ENCODE data around the gene NRROS. TPM values are rescaled to one million over a fixed set of nuclear protein-coding genes. Genes with fewer than 3 reads are reported as not detected.
"Not testable (repeated sequence)": the region's sequence is repeated elsewhere in the genome, so short reads cannot be mapped to it uniquely, and the experiment has no call there.

The NRROS gene
- total RNA-seq, 4 donors from 2014 or later: 0.95 to 4.5 (median 1.5) TPM

DNA sequence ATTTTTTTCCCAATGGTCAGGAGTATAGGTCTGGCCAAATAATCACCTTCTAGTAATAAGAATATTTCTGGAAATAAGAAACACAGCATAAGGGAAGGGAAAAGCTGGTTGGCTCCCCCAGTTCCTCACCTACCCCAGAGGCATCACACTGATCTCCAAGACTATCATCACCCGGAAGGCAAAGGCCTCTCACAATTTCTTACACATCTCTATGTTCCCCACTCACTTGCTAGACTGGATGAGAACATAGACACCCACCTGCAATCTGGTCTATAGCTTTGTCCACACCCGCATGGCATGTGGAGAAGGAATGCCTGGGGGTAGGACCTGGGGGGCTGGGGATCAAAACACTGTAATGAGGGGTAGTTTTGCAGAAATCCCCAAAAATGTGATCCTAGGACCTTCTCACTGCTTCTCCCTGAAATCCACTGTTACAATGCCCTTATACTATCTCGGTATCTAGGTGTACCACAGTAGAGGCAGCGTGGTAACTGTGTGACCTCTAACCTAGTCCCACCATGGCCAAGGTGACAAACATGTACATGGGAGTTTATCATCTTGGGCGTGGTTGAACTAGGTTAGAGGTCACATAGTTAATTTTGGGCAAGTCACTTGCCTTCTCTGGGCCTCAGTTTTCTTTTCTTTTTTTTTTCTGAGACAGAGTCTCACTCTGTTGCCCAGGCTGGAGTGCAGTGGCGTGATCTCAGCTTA, 29.5 kb upstream of the NRROS start:
- no peak overlapping the region for H3K27ac ChIP-seq
- no peaks in the 10 kb centered on the region for H3K9me3 ChIP-seq
- no peak overlapping the region for H3K4me3 ChIP-seq
- no peak for DNase-seq (ENCODE audit: low spot score in 2 of 2)
- TF ChIP-seq POLR2AphosphoS5 (IDR thresholded peaks at IDR 0.05) (no peak), EP300 (IDR thresholded peaks at IDR 0.05) (no peak), POLR2A (IDR thresholded peaks at IDR 0.05) (no peak)
- TF ChIP-seq, protein P1, sequence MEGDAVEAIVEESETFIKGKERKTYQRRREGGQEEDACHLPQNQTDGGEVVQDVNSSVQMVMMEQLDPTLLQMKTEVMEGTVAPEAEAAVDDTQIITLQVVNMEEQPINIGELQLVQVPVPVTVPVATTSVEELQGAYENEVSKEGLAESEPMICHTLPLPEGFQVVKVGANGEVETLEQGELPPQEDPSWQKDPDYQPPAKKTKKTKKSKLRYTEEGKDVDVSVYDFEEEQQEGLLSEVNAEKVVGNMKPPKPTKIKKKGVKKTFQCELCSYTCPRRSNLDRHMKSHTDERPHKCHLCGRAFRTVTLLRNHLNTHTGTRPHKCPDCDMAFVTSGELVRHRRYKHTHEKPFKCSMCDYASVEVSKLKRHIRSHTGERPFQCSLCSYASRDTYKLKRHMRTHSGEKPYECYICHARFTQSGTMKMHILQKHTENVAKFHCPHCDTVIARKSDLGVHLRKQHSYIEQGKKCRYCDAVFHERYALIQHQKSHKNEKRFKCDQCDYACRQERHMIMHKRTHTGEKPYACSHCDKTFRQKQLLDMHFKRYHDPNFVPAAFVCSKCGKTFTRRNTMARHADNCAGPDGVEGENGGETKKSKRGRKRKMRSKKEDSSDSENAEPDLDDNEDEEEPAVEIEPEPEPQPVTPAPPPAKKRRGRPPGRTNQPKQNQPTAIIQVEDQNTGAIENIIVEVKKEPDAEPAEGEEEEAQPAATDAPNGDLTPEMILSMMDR (IDR thresholded peaks at IDR 0.05): no peak
- WGBS: 74% methylated on average over 6 of the region's 6 CpGs
- H3K36me3 ChIP-seq: no peaks in the 10 kb centered on the region
- peaks cover 16% of the 10 kb centered on the region for H3K4me1 ChIP-seq
- H3K27me3 ChIP-seq: no peaks in the 10 kb centered on the region

DNA sequence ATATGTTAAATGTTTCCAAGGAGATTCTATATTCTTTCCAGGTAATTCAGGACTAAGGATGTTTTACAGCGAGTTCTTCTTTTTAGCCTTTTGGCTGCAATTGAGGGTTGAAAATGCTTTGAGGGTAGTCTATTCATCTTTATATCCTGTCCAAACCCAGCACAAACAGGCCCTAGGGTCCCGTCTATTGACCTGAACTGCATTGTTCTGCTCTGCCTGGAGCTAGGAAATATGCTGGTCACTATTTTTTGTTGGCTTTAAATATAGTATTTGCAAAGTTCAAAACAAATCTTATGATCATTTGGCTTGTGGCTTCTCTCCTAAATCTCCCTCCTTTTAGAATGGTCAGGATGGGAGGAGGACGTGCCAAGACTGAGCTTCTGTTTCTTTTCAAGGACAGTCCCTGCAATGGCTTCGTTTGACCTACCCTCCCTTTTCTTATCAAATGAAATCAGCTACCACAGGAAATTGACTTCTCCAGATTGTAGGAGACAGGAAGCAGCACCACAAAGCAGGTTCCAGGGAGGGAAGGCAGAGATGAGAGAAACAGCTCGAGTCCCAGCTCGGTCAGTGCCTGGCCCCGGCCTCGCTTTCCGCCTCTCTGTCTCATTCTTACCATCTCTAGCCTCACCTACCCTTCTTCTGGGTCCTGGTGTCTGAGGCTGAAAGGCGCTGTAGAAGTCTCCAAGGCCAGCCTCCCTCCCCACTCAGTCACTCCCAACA, 27.6 kb upstream of the NRROS start:
- 68% methylated on average over 10 of the region's 10 CpGs for WGBS
- H3K27ac ChIP-seq: peak overlapping the region; percentile 48
- H3K36me3 ChIP-seq: no peaks in the 10 kb centered on the region
- H3K9me3 ChIP-seq: no peaks in the 10 kb centered on the region
- no peak overlapping the region for H3K4me3 ChIP-seq
- TF ChIP-seq POLR2A (IDR thresholded peaks at IDR 0.05): no peak
- TF ChIP-seq POLR2AphosphoS5 (IDR thresholded peaks at IDR 0.05): no peak
- TF ChIP-seq, protein P1 (IDR thresholded peaks at IDR 0.05): no peak
- no peak for TF ChIP-seq EP300 (IDR thresholded peaks at IDR 0.05)
- H3K4me1 ChIP-seq: peaks cover 16% of the 10 kb centered on the region
- H3K27me3 ChIP-seq: no peaks in the 10 kb centered on the region
- DNase-seq (ENCODE audit: low spot score in 2 of 2): no peak

DNA sequence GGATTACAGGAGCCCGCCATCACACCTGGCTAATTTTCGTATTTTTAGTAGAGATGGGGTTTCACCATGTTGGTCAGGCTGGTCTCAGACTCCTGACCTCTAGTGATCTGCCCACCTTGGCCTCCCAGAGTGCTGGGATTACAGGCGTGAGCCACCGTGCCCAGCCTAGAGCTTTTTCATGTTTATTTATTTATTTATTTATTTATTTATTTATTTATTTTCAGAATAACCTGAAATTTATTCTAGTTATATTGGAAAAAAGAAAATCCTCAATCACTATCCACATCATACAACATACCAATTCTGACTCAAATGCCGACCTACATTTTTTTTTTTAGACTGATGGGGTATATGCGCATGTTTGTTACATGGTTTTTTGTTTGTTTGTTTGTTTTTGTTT, 24.3 kb upstream of the NRROS start:
- H3K9me3 ChIP-seq, H3K36me3 ChIP-seq: not testable (repeated sequence)
- 90% methylated on average over 6 of the region's 6 CpGs for WGBS

DNA sequence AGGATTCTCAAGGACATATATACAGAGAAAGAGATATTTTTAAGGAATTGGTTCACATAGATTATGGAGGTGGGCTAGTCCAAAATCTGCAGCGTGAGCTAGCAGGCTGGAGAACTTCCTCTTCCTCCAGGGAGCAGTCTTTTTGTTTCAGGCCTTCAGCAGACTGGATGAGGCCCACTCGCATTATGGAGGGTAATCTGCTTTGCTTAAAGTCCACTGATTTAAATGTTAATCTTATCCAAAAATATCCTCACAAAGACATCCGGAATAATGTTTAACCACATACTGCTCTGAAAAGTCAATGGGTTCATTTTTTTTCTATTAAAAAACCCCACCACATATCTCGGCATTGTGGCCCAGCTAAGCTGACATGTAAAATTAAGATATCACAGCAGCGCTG, 22.2 kb upstream of the NRROS start:
- Histone ChIP-seq H3K4me1 (peaks cover 10% of the 10 kb centered on the region), H3K9me3 (no peaks in the 10 kb centered on the region), H3K27me3 (no peaks in the 10 kb centered on the region), H3K4me3 (no peak overlapping the region), H3K27ac (no peak overlapping the region), H3K36me3 (no peaks in the 10 kb centered on the region)
- no peak for DNase-seq (ENCODE audit: low spot score in 2 of 2)
- 74% methylated on average over 5 of the region's 5 CpGs for WGBS
- TF ChIP-seq, protein P1 (IDR thresholded peaks at IDR 0.05): no peak
- no peak for TF ChIP-seq POLR2AphosphoS5 (IDR thresholded peaks at IDR 0.05)

More for the DNA sequence above, 24.3 kb upstream of the NRROS start:
- DNase-seq (ENCODE audit: low spot score in 2 of 2); H3K27me3 ChIP-seq; H3K4me3 ChIP-seq; H3K27ac ChIP-seq: not testable (repeated sequence)
- H3K4me1 ChIP-seq: peaks cover 12% of the 10 kb centered on the region

DNA sequence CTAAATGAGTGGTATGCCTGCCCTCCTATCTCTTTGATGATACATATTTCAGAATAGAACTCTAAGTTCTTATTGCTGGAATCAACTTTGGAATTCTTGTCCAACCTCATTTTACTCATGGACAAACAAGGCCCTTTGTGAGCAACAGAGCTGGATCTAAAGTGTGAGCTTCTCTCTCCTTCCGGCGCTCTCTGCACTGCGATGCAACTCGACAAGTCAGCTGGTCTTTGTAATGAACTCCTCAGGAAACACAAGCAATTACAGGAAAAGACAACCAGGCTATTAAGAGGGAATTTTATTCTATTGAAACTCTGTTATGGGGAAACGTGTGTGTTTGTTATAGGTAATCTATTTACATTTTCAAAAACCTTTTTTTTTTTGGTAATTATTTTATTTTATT, 20.3 kb upstream of the NRROS start:
- no peaks in the 10 kb centered on the region for H3K9me3 ChIP-seq
- no peak for TF ChIP-seq POLR2A (IDR thresholded peaks at IDR 0.05)
- TF ChIP-seq POLR2AphosphoS5 (IDR thresholded peaks at IDR 0.05): no peak
- TF ChIP-seq, protein P1 (IDR thresholded peaks at IDR 0.05): no peak
- TF ChIP-seq EP300 (IDR thresholded peaks at IDR 0.05): no peak

DNA sequence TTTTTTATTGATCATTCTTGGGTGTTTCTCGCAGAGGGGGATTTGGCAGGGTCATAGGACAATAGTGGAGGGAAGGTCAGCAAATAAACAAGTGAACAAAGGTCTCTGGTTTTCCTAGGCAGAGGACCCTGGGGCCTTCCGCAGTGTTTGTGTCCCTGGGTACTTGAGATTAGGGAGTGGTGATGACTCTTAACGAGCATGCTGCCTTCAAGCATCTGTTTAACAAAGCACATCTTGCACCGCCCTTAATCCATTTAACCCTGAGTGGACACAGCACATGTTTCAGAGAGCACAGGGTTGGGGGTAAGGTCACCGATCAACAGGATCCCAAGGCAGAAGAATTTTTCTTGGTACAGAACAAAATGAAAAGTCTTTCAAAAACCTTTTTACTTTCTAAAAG, 19.9 kb upstream of the NRROS start:
- not testable (repeated sequence) for H3K27me3 ChIP-seq; H3K9me3 ChIP-seq; H3K36me3 ChIP-seq; DNase-seq (ENCODE audit: low spot score in 2 of 2); H3K4me3 ChIP-seq
- WGBS: 51% methylated on average over 5 of the region's 5 CpGs
- Histone ChIP-seq H3K4me1 (peaks cover 24% of the 10 kb centered on the region), H3K27ac (peak overlapping the region; percentile 65)

More for the DNA sequence above, 20.3 kb upstream of the NRROS start:
- DNase-seq (ENCODE audit: low spot score in 2 of 2): no peak
- H3K36me3 ChIP-seq: no peaks in the 10 kb centered on the region
- H3K27me3 ChIP-seq: no peaks in the 10 kb centered on the region
- WGBS: 44% methylated on average over 5 of the region's 5 CpGs
- H3K27ac ChIP-seq: peak overlapping the region; percentile 65
- peaks cover 20% of the 10 kb centered on the region for H3K4me1 ChIP-seq
- no peak overlapping the region for H3K4me3 ChIP-seq
